ENCODE measurements around the gene COPB1.
"Not testable (repeated sequence)": the region's sequence is repeated elsewhere in the genome, so short reads cannot be mapped to it uniquely, and the experiment has no call there.

The COPB1 gene

GRCh38 chr11:14538926-14539554 lies 39.4 kb upstream of the COPB1 start:
- no peaks in the 10 kb centered on the region for H4K20me1 ChIP-seq (ENCODE audit: insufficient read depth, low read length)
- H3K36me3 ChIP-seq (replicated peaks; ENCODE audit: low read depth, low read length), result no peaks in the 10 kb centered on the region
- no peaks in the 10 kb centered on the region for H3K27me3 ChIP-seq (ENCODE audit: low read depth, low read length)
- H3K4me2 ChIP-seq (ENCODE audit: low read length), result no peak overlapping the region
- H3K79me2 ChIP-seq (ENCODE audit: low read length), result no peaks in the 10 kb centered on the region
- peaks cover 8% of the 10 kb centered on the region for H3K4me1 ChIP-seq (ENCODE audit: low read length)
- no peaks in the 10 kb centered on the region for H3K9me3 ChIP-seq (ENCODE audit: insufficient read depth, low read length)
- TF ChIP-seq EZH2phosphoT487 (IDR thresholded peaks at IDR 0.05; ENCODE audit: low read depth) (no peak), CTCF (IDR thresholded peaks at IDR 0.05; ENCODE audit: low read depth, low read length) (no peak)
- H2AFZ ChIP-seq (ENCODE audit: low read depth, low read length), result no peak overlapping the region
- no peak overlapping the region for H3K27ac ChIP-seq (ENCODE audit: low read length)
- H3K4me3 ChIP-seq (ENCODE audit: low read length), result no peak overlapping the region
- no peak overlapping the region for H3K9ac ChIP-seq (ENCODE audit: low read length)

GRCh38 chr11:14538271-14538925 lies 38.8 kb upstream of the COPB1 start:
- Histone ChIP-seq H3K4me1 (ENCODE audit: low read length) (peaks cover 6% of the 10 kb centered on the region; the same call in 1 of the 2 replicates), H3K9me3 (ENCODE audit: insufficient read depth, low read length) (no peaks in the 10 kb centered on the region)

GRCh38 chr11:14537134-14537599 lies 37.6 kb upstream of the COPB1 start:
- Histone ChIP-seq H4K20me1 (ENCODE audit: insufficient read depth, low read length) (no peaks in the 10 kb centered on the region), H3K9me3 (ENCODE audit: insufficient read depth, low read length) (no peaks in the 10 kb centered on the region), H3K79me2 (ENCODE audit: low read length) (no peaks in the 10 kb centered on the region), H3K27me3 (ENCODE audit: low read depth, low read length) (no peaks in the 10 kb centered on the region), H3K36me3 (replicated peaks; ENCODE audit: low read depth, low read length) (no peaks in the 10 kb centered on the region), H3K27ac (ENCODE audit: low read length) (no peak overlapping the region), H3K4me2 (ENCODE audit: low read length) (peak overlapping the region; percentile 85), H2AFZ (ENCODE audit: low read depth, low read length) (no peak overlapping the region; the same call in 1 of the 2 replicates), H3K4me1 (ENCODE audit: low read length) (peaks cover 6% of the 10 kb centered on the region; the same call in 1 of the 2 replicates), H3K4me3 (ENCODE audit: low read length) (peak overlapping the region; percentile 61), H3K9ac (ENCODE audit: low read length) (no peak overlapping the region)
- TF ChIP-seq CTCF (IDR thresholded peaks at IDR 0.05; ENCODE audit: low read depth, low read length), result peak; percentile 81
- no peak for TF ChIP-seq EZH2phosphoT487 (IDR thresholded peaks at IDR 0.05; ENCODE audit: low read depth)

More at GRCh38 chr11:14538271-14538925, 38.8 kb upstream of the COPB1 start:
- H3K9ac ChIP-seq (ENCODE audit: low read length), result no peak overlapping the region
- no peaks in the 10 kb centered on the region for H3K79me2 ChIP-seq (ENCODE audit: low read length)
- no peaks in the 10 kb centered on the region for H4K20me1 ChIP-seq (ENCODE audit: insufficient read depth, low read length)
- no peak overlapping the region for H2AFZ ChIP-seq (ENCODE audit: low read depth, low read length)
- TF ChIP-seq CTCF (IDR thresholded peaks at IDR 0.05; ENCODE audit: low read depth, low read length), result no peak
- TF ChIP-seq EZH2phosphoT487 (IDR thresholded peaks at IDR 0.05; ENCODE audit: low read depth), result no peak
- H3K36me3 ChIP-seq (replicated peaks; ENCODE audit: low read depth, low read length), result no peaks in the 10 kb centered on the region
- no peaks in the 10 kb centered on the region for H3K27me3 ChIP-seq (ENCODE audit: low read depth, low read length)
- H3K4me2 ChIP-seq (ENCODE audit: low read length), result no peak overlapping the region
- H3K4me3 ChIP-seq (ENCODE audit: low read length), result no peak overlapping the region
- no peak overlapping the region for H3K27ac ChIP-seq (ENCODE audit: low read length)

GRCh38 chr11:14535166-14535565 lies 35.6 kb upstream of the COPB1 start:
- not testable (repeated sequence) for H4K20me1 ChIP-seq (ENCODE audit: insufficient read depth, low read length); H3K27ac ChIP-seq (ENCODE audit: low read length); H3K4me1 ChIP-seq (ENCODE audit: low read length); H3K9me3 ChIP-seq (ENCODE audit: insufficient read depth, low read length); H2AFZ ChIP-seq (ENCODE audit: low read depth, low read length); H3K4me3 ChIP-seq (ENCODE audit: low read length); H3K4me2 ChIP-seq (ENCODE audit: low read length); H3K36me3 ChIP-seq (replicated peaks; ENCODE audit: low read depth, low read length); H3K9ac ChIP-seq (ENCODE audit: low read length); H3K27me3 ChIP-seq (ENCODE audit: low read depth, low read length); H3K79me2 ChIP-seq (ENCODE audit: low read length)

Measured in OCI-LY3 (cell line).